Measurements from ENCODE around the gene FRMPD4.

Gene FRMPD4

GRCh38 chrX:12372111-12372510 lies 233.8 kb downstream of the FRMPD4 start:
- TF ChIP-seq, protein P1, sequence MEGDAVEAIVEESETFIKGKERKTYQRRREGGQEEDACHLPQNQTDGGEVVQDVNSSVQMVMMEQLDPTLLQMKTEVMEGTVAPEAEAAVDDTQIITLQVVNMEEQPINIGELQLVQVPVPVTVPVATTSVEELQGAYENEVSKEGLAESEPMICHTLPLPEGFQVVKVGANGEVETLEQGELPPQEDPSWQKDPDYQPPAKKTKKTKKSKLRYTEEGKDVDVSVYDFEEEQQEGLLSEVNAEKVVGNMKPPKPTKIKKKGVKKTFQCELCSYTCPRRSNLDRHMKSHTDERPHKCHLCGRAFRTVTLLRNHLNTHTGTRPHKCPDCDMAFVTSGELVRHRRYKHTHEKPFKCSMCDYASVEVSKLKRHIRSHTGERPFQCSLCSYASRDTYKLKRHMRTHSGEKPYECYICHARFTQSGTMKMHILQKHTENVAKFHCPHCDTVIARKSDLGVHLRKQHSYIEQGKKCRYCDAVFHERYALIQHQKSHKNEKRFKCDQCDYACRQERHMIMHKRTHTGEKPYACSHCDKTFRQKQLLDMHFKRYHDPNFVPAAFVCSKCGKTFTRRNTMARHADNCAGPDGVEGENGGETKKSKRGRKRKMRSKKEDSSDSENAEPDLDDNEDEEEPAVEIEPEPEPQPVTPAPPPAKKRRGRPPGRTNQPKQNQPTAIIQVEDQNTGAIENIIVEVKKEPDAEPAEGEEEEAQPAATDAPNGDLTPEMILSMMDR (IDR thresholded peaks at IDR 0.05; ENCODE audit: control insufficient read depth, insufficient read depth, low read depth, low read length, missing control alignments): no peak
- DNase-seq (ENCODE audit: low read depth): no peak
- no peak overlapping the region for H3K4me3 ChIP-seq (ENCODE audit: control insufficient read depth, low read depth, low read length)

DNA sequence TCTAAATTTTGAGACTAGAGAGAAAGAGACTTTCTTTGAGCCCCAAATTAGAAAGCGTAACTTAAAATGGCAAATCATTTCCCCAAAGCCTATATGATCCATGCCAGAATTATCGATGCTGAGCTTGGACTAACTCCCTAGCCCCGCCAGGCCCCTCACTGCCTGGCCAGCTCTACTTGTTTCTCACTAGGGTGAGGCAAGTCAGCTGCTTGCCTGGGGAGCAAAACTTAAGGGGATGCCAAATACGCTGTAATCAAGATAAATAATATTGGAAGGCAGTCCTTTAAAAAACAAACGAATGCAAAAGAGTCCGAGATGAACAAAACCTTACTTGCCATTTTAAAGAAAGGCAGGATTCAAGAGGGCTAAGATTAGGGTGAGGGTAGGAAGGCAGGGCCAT lies 236.0 kb downstream of the FRMPD4 start:
- TF ChIP-seq, protein P1 (IDR thresholded peaks at IDR 0.05; ENCODE audit: control insufficient read depth, insufficient read depth, low read depth, low read length, missing control alignments): no peak
- DNase-seq (ENCODE audit: low read depth): no peak
- no peak overlapping the region for H3K4me3 ChIP-seq (ENCODE audit: control insufficient read depth, low read depth, low read length)

GRCh38 chrX:12378253-12378652 lies 240.0 kb downstream of the FRMPD4 start:
- TF ChIP-seq, protein P1 (IDR thresholded peaks at IDR 0.05; ENCODE audit: control insufficient read depth, insufficient read depth, low read depth, low read length, missing control alignments): no peak
- no peak overlapping the region for H3K4me3 ChIP-seq (ENCODE audit: control insufficient read depth, low read depth, low read length)
- DNase-seq (ENCODE audit: low read depth): no peak

GRCh38 chrX:12378706-12379105 lies 240.4 kb downstream of the FRMPD4 start:
- TF ChIP-seq, protein P1 (IDR thresholded peaks at IDR 0.05; ENCODE audit: control insufficient read depth, insufficient read depth, low read depth, low read length, missing control alignments): no peak
- H3K4me3 ChIP-seq (ENCODE audit: control insufficient read depth, low read depth, low read length): no peak overlapping the region
- no peak for DNase-seq (ENCODE audit: low read depth)

DNA sequence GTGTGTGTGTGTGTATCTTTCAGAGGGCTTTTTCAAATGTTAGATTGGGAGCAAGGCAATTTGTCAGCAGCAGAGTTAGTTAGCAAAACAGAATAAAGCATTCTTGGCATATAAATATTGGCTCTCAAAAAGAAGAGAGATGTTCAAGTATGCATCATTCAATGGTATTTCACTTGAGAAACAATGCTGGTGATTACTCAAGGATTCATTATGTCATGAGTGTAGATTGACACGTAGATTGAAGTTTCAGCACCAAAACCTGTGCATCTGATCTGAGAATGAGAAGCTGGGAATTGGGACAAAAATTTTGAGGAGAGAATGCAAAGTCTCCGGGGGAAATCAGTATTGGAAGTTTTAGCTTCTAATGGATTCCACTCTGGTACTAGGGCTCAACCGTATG lies 241.4 kb downstream of the FRMPD4 start:
- TF ChIP-seq, protein P1 (IDR thresholded peaks at IDR 0.05; ENCODE audit: control insufficient read depth, insufficient read depth, low read depth, low read length, missing control alignments): no peak
- DNase-seq (ENCODE audit: low read depth): no peak
- no peak overlapping the region for H3K4me3 ChIP-seq (ENCODE audit: control insufficient read depth, low read depth, low read length)

DNA sequence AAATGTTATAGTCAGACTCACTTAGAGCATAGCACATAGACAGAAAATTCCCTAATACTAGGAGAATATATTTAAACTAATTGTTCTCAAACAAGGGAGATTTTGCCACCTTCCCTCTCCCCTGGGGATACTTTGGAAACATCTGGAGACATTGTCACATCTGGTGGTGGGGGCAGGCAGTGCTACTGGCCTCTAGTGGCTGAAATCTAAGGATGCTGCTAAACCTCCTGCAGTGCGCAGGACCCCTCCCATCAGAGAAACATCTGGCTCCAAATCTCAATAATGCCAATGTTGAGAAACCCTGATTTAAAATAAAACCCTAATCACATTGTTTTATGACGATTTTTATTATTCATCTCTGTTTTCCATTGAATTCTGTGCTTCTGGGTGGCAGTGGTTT lies 244.9 kb downstream of the FRMPD4 start:
- TF ChIP-seq, protein P1 (IDR thresholded peaks at IDR 0.05; ENCODE audit: control insufficient read depth, insufficient read depth, low read depth, low read length, missing control alignments): peak; percentile 38

GRCh38 chrX:12390301-12390700 lies 252.0 kb downstream of the FRMPD4 start:
- DNase-seq (ENCODE audit: low read depth): peak; percentile 24
- no peak overlapping the region for H3K4me3 ChIP-seq (ENCODE audit: control insufficient read depth, low read depth, low read length)
- TF ChIP-seq, protein P1 (IDR thresholded peaks at IDR 0.05; ENCODE audit: control insufficient read depth, insufficient read depth, low read depth, low read length, missing control alignments): no peak

More for the DNA sequence above, 244.9 kb downstream of the FRMPD4 start:
- H3K4me3 ChIP-seq (ENCODE audit: control insufficient read depth, low read depth, low read length): no peak overlapping the region
- no peak for DNase-seq (ENCODE audit: low read depth)
